RWPE2 (cell line): ENCODE measurements around the gene EEFSEC.

Source experiments
- ATAC-seq: fragments of 200-7000 bp; cut with Tn5 transposase; 3 replicates; pipeline ENCODE4 v1.9.1; 2021; ENCODE audit warnings: low read depth
- DNase-seq: peaks from one replicate; pipeline ENCODE4 v3.0.0-alpha.2; 2020; ENCODE audit warnings: low spot score
- H3K27ac ChIP-seq: fragments of 450-650 bp; 2 replicates; pipeline ENCODE4 v1.5.1; 2017; ENCODE audit warnings: mild to moderate bottlenecking; ENCODE audit not compliant: poor library complexity, severe bottlenecking
- H3K27me3 ChIP-seq: fragments of 250-450 bp; sonication (Bioruptor Pico); 2 replicates; pipeline ENCODE4 v1.5.1; 2021; ENCODE audit warnings: mild to moderate bottlenecking, moderate library complexity; ENCODE audit not compliant: insufficient read depth, poor library complexity, severe bottlenecking
- H3K36me3 ChIP-seq: fragments of 250-450 bp; sonication (Bioruptor Pico); 2 replicates; pipeline ENCODE4 v1.5.1; 2020; ENCODE audit warnings: low read depth, mild to moderate bottlenecking, moderate library complexity
- H3K4me1 ChIP-seq: fragments of 250-450 bp; sonication (Bioruptor Pico); 2 replicates; pipeline ENCODE4 v1.5.1; 2021; ENCODE audit warnings: mild to moderate bottlenecking, moderate library complexity; ENCODE audit not compliant: insufficient read depth, poor library complexity, severe bottlenecking
- H3K4me3 ChIP-seq: fragments of 250-450 bp; sonication (Bioruptor Pico); 2 replicates; pipeline ENCODE4 v1.5.1; 2021; ENCODE audit warnings: mild to moderate bottlenecking, moderate library complexity; ENCODE audit not compliant: severe bottlenecking
- H3K9me3 ChIP-seq: fragments of 250-450 bp; sonication (Bioruptor Pico); 2 replicates; pipeline ENCODE4 v1.5.1; 2021; ENCODE audit warnings: mild to moderate bottlenecking, moderate library complexity; ENCODE audit not compliant: severe bottlenecking
- TF ChIP-seq, protein P1 (sequence below): fragments of 450-650 bp; IDR thresholded peaks from one replicate; pipeline ENCODE4 v1.5.1; 2017; ENCODE audit warnings: mild to moderate bottlenecking, moderate library complexity; ENCODE audit not compliant: poor library complexity, severe bottlenecking

EEFSEC gene

DNA sequence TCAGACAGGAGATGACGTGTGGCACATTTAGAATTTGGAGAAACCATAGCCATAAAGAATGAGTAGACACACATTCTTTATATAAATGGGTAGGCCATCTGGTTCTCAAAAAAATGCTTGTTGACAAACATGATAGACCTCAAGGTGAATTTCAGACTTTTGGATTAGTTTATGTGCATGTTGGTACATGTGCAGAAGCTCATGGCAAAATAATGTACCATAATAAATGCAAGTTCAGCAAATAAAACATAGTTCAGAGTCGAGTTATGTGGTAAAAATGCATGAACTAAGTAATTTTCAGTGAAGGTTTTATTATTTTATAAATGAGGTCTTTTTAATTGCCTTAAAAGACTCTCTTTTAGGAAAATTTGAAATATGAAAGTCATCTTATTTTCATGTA lies 24.6 kb downstream of the EEFSEC start:
- H3K27ac ChIP-seq, result no peak overlapping the region
- no peaks in the 10 kb centered on the region for H3K36me3 ChIP-seq
- ATAC-seq (no peak), DNase-seq (no peak)
- H3K27me3 ChIP-seq, result no peaks in the 10 kb centered on the region
- no peaks in the 10 kb centered on the region for H3K9me3 ChIP-seq
- TF ChIP-seq, protein P1, sequence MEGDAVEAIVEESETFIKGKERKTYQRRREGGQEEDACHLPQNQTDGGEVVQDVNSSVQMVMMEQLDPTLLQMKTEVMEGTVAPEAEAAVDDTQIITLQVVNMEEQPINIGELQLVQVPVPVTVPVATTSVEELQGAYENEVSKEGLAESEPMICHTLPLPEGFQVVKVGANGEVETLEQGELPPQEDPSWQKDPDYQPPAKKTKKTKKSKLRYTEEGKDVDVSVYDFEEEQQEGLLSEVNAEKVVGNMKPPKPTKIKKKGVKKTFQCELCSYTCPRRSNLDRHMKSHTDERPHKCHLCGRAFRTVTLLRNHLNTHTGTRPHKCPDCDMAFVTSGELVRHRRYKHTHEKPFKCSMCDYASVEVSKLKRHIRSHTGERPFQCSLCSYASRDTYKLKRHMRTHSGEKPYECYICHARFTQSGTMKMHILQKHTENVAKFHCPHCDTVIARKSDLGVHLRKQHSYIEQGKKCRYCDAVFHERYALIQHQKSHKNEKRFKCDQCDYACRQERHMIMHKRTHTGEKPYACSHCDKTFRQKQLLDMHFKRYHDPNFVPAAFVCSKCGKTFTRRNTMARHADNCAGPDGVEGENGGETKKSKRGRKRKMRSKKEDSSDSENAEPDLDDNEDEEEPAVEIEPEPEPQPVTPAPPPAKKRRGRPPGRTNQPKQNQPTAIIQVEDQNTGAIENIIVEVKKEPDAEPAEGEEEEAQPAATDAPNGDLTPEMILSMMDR, result no peak
- peaks cover 4% of the 10 kb centered on the region for H3K4me1 ChIP-seq
- no peak overlapping the region for H3K4me3 ChIP-seq

DNA sequence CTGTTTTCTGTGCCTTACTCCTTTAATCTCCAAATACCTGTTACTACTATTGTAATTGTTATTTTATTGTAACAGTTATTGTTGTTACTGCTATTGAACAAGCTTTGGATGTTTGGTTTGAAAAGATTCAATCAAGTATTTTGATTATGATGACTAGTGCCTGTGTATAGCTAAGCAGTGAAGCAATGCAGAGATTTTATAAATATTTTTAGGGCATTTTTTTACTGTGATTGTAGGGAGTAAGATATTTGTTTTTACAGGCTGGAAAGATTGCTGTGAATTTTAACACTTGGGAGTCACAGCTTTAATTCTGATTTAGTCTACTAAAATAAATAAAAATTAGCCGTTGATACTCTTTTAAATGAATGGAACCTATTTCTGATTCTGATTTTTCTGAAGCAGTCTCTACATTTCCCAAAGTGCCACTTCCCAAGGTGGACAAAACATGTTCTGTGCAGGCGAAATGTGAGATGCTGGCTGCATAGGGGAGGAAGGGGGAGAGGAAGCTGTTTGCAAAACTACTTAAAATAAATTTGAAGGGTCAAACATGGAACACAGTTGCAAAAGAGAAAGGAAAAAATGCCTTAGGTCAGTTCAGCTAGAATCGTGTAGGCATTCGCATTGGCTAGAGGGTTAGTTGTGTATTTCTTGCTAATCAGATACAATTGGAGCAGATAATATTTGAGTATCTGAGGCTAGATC lies 25.7 kb downstream of the EEFSEC start:
- Histone ChIP-seq H3K4me1 (peaks cover 4% of the 10 kb centered on the region), H3K27me3 (no peaks in the 10 kb centered on the region), H3K9me3 (no peaks in the 10 kb centered on the region), H3K4me3 (no peak overlapping the region), H3K36me3 (no peaks in the 10 kb centered on the region), H3K27ac (no peak overlapping the region)
- TF ChIP-seq, protein P1, result no peak
- DNase-seq (no peak), ATAC-seq (no peak)

DNA sequence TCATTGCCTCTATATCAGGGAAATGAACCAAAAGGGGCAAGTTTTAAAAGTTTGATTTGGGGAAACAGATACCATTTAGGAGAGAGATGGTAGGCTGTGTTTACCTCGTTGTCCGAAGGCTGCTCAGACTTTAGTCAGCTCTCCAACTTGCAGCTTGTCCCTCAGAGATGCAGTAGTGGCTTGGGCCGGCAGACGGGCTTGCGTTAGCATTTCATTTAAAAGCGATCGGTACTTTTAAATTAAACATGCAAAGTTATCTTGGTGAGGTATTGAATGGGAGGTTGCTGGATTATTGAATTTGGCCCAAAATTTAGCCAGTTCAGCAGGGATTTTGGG lies 26.2 kb downstream of the EEFSEC start:
- Histone ChIP-seq H3K4me3 (no peak overlapping the region), H3K9me3 (no peaks in the 10 kb centered on the region), H3K36me3 (no peaks in the 10 kb centered on the region), H3K4me1 (peaks cover 4% of the 10 kb centered on the region), H3K27ac (no peak overlapping the region), H3K27me3 (no peaks in the 10 kb centered on the region)
- ATAC-seq, result no peak
- TF ChIP-seq, protein P1, result no peak
- no peak for DNase-seq

DNA sequence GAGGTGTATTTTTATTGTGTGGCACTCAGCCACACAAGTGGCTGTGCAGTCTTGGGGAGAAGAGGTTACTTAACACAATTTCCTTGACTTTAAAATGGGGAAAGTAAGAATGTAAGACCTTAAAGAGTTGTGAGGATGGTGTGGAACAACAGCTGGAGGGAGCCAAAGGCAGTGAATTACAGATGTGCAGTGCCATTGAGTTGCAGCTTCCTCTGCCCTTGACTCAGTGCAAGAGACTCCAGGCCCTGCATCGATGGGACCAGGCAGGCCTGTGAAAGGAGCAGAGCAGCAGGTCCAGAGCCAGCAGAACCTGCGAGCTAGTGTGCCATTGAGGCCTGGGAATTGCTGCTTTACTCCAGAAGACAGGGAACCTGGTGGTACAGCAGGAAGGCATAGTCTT lies 27.2 kb downstream of the EEFSEC start:
- TF ChIP-seq, protein P1, result no peak
- peaks cover 4% of the 10 kb centered on the region for H3K4me1 ChIP-seq
- H3K27ac ChIP-seq, result no peak overlapping the region
- DNase-seq, result no peak
- H3K36me3 ChIP-seq, result no peaks in the 10 kb centered on the region
- ATAC-seq, result no peak
- no peaks in the 10 kb centered on the region for H3K9me3 ChIP-seq
- no peaks in the 10 kb centered on the region for H3K27me3 ChIP-seq
- no peak overlapping the region for H3K4me3 ChIP-seq

DNA sequence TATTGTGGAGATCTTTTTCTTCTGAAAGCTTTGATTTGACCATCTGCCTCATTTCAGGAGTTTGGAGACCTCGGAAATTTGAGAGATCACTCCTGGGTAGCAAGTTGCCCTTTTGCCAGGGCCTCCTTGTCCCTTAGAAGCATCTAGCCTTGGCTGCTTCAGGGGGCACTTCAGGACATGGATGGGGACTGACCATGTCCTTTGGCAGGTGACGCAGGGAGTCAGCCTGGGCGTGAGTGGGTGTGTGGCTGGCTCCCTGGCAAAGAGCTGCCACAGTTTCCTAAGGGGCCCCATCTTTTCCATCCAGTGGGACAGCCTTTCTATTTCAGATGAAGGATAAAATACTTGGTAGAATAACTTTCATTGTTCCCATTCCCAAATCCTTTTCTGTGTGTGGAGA lies 27.6 kb downstream of the EEFSEC start:
- H3K4me3 ChIP-seq, result no peak overlapping the region
- no peak for ATAC-seq
- H3K36me3 ChIP-seq, result no peaks in the 10 kb centered on the region
- no peaks in the 10 kb centered on the region for H3K9me3 ChIP-seq
- peaks cover 4% of the 10 kb centered on the region for H3K4me1 ChIP-seq
- H3K27ac ChIP-seq, result no peak overlapping the region
- no peaks in the 10 kb centered on the region for H3K27me3 ChIP-seq
- DNase-seq, result no peak
- TF ChIP-seq, protein P1, result no peak
